ENCODE measurements around the gene CD300LG. TPM values are rescaled to one million over a fixed set of nuclear protein-coding genes. Genes with fewer than 3 reads are reported as not detected.
A peak's percentile ranks its signal among the peaks of the same experiment; 100 is the strongest.
"Not testable (repeated sequence)": the region's sequence is repeated elsewhere in the genome, so short reads cannot be mapped to it uniquely, and the experiment has no call there.

Gene CD300LG
- total RNA-seq, 1 donor from 2014 or later, result 22.8 TPM

DNA sequence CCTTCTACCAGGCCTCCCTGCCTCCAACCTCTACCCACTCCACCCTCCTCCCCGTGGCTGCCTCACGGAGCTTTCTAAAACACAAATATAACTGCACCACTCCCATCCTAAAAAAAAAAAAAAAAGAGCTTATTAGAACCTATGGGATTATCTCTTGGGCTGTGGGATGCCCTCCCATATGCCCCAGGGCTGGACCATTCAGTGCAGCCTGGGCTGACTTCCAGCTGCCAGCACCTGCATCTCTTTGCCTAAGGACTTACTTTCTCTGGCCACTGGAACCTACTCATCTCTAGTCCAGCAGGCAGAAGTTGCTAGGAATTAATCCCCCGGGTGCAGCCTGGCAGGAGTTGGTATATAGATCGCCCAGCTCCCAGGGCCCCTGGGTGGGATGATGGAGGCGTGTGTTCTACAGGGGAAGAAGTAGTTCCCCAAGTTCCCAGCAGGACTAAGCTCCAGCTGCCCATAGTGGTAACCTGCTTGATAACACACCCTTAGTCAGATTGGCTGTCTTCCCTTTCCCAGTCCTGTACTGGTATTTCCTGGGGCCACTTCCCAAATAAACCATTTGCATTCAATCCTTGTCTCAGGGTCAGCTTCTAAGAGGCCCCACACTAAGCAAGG is 24.3 kb upstream of the CD300LG start:
- intact Hi-C loops (cut with DNase I), result no loop called here
- ATAC-seq (no peak), DNase-seq (ENCODE audit: low spot score) (no peak)

DNA sequence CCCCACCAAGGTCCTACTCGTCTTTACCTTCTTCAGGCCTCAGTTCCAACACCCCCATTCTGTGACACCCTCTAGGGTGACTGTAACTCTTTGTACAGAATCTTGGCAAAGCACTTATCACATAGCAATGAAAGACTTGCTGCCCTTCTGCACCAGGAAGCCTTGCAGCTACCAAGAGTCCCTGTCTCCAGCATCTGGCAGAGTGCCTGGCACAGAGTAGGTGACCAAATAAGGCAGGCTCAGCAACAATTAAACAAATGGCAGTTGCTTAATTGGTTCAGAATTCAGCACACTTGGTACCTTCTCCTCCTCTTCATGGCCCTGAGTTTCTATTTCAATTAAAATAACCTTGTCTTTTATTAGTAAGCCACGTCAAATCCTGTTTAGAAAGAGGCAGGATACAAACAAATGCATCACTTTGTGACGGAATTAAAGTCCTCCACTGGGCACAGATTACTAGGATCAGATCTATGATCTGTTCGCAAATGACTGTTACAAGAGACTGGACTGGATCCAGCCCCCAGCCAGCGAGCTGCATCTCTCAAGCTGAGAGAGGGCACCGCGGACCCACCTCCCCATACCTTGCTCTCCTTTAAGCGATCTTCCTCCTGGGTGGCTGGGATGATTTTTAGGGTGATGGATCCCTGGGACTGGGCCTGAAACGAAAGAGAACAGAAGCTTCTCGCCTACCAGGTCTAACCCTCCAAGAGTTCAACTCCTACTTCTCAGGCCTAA is 23.5 kb upstream of the CD300LG start:
- intact Hi-C loops (cut with DNase I), result no loop called here
- no peak for ATAC-seq

DNA sequence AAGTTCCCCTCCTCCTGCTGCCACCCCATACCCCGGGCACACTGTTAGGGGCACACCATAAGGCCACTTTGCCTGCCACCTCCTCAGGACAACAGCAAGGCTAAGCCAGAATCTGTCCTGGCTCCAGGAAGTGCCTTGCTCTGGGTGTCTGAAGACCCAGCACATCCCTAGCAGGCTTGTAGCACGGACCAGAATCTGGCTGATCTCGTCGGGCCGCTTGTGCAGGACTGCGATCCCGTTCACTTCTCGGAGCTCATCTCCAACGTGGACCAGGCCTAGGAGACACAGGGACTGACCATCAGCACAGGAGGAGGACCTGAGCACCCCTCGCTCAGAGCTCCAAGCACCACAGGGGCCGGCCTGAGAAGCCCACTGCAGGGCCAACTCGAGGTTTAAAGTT is 21.4 kb upstream of the CD300LG start:
- intact Hi-C loops (cut with DNase I), result no loop called here
- DNase-seq (ENCODE audit: low spot score), result no peak
- ATAC-seq, result no peak

More for the DNA sequence above, 23.5 kb upstream of the CD300LG start:
- no peak for DNase-seq (ENCODE audit: low spot score)

DNA sequence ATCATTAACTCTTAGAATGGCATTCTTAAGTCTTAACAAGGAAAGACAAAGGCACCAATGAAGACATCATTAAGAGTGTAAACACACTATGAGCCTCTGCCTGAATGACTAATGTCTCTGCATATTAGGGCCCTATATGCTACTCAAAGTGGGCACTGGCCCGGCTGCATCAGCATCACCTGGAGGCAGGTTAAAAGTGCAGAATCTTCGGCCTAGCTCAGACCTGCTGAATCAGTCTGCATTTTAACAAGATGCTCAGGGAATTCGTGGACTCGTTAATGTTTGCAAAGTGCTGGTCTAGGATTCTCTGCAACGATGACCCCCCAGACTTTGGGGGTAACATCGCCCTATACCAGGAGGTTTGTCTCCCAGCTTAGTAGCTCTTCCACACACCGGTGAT is 20.8 kb upstream of the CD300LG start:
- DNase-seq (ENCODE audit: low spot score) (no peak), ATAC-seq (no peak)
- intact Hi-C loops (cut with DNase I), result no loop called here

DNA sequence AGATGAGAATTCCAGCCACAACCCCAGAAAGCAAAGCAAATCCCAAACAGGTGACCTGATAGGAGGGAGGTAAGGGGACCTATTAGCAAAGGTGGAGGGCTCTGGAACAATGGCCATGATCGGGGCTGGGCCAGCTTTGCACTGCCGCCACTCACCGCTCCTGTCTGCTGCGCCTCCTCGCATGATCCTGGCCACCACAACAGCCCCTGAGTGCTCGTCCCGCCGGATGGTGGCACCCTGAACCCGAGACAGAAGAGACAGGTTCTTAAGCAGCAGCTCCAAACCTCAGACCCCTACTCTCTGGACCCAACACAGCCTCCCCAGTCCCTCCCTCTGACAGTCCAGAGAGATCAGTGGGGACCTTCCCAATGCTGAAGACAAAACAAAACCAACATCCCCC is 19.4 kb upstream of the CD300LG start:
- intact Hi-C loops (cut with DNase I), result no loop called here
- no peak for DNase-seq (ENCODE audit: low spot score)
- ATAC-seq, result no peak

DNA sequence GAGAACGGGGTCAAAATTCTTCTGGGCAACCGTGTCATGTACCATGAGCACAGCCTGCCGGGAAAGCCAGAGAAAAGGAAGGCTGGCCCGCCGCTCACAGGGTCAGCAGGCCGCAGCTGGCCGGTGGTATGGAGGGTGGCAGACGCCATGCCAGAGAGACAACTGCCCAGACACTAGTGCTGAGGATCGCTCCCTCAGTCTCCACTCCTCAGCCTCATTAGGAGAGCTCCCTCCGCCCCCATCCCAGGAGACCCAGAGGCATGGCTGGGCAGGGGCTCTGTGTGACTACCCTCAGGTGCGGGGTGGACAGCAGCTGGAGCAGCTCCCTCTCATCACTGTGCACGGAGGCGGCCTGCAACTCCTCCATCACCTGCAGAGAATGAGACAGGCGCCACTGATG is 17.2 kb upstream of the CD300LG start:
- ATAC-seq (no peak), DNase-seq (ENCODE audit: low spot score) (no peak)
- intact Hi-C loops (cut with DNase I), result no loop called here

DNA sequence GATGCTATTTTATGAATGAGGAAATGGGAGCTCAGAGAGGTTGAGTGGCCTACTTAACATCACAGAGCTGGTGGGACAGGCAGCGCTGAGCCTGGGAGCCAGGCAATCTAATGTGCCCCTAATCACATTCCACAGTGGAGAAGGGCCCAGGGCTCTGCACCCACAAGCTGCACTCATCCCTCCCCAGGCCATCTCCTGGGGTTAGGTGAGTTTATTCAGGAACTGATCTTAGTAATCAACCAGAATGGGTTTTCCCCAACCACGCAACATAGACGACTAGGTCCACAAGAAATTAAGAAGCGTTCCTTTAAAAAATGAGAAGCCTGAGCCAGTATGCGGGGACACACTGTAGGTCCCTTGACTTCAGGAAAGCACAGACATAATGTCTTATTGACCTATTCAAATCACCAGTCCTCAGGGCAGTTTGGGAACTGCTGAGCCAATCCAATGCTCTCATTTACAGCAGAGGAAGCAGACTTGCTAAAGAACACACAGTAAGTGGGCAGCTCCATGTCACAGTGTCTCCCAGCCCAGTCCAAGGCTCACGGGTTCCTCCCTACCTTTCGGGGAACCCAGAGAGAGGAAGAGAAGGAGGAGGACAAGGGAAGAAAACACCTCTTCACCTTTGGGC is 16.4 kb upstream of the CD300LG start:
- intact Hi-C loops (cut with DNase I), result no loop called here
- DNase-seq (ENCODE audit: low spot score) (no peak), ATAC-seq (no peak)

DNA sequence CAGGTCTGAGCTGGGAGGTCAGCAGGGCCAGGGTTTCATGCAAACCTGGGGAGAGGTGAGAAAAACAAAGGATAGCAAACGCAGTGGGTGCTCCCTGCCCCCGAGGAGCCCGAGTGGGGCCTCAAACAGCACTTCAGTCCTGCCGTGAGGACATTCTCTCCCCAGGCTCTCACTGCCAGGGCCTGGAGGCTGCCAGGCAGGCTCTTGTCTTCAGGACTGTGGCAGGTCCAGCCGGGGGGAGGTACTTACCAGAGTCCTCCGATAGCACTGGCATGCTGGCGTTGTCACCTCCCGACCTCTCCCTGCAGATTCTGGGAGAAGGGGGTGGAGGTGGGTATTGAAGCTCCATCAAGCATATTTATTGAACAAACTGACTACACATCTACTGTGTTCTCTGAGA is 15.3 kb upstream of the CD300LG start:
- DNase-seq (ENCODE audit: low spot score) (no peak), ATAC-seq (no peak)
- intact Hi-C loops (cut with DNase I), result no loop called here

DNA sequence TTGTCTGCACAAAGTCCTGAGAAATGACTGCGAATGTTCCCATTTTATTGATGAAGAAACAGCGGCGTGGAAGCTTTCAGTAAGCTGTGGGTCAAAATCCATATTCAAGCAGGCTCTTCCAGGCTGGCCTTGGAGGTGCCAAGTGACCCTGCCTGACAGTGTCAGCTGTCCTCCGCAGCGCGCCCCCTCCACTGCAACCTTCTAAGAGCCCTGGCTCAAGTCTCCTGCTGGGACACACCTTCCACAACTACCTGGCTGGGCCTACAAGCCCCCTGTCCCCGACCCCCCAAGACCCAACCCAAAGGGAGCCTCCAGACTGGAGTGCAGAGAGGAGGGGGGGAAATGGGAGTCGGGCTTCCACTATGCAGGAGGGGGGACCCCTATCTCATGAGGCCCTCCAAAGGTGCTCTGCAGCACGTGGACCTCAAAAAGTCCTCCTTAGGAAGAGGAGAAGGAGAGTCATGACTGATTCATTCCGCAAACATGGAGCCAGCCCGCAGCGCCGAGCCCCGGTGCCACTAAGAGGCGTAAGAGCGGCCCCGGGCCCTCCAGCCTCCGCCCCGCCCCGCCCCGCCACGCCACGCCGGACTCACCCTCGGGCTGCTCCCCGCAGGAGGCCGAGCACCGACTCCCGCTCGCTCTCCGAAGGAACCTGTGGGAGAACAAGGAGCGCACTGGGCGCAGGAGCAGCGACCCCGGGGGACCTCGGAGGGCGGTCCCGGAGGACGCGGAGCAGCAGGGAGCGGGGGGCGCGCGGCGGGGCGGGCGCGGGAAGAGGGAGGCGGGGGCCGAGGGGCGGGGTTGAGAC is 14.6 kb upstream of the CD300LG start:
- DNase-seq (ENCODE audit: low spot score) (peak; percentile 70), ATAC-seq (peak; percentile 43)
- intact Hi-C loops (cut with DNase I), result no loop called here

DNA sequence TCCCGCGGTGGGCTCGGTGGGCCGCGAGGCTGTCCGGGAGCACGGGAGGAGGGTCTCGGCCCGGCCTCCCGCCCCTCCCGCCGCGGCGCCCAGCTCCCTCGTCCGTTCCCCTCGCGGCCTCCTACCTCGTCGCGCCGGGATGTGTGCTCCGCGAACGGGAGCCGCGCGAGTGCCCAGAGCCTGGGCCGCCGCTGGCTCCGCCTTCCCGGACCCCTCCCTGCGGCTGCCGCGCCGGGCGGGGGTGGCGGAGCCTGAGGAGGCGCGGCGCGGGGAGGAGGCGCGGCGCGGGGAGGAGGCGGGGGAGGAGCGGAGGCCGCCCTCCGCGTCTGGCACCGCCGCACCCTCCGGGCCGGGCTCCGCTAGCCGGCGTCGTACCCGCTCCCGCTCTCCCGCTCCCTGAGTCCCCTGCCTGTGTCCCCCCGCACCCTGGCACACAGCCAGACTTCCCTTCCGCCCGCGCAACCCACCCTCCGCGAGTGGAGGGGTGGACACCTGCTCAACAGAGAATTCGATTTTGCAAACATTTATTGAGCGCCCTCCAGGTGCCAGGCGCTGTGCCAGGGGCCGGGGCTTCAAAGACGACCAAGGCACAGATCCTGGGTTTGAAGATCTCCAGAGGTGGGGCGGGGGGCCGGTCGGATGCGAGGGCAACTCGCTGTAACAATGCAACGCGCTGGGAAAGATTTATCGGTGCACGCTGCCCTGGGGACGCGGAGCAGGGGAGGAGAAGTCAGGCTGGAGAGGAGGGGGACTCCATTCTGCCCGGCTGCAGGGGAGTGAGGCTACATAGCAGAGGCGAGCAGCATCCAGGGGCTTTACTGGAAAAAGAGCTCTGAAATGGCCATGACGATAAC is 13.8 kb upstream of the CD300LG start, which contains the start of gene MPP3:
MPP3 (minus strand) TSS at position 171 of the 854 bp plus-strand sequence. CDS start 1,240 bp downstream, outside the sequence.
- peak; percentile 87 for ATAC-seq
- peak; percentile 77 for DNase-seq (ENCODE audit: low spot score)
- intact Hi-C loops (cut with DNase I), result no loop called here

DNA sequence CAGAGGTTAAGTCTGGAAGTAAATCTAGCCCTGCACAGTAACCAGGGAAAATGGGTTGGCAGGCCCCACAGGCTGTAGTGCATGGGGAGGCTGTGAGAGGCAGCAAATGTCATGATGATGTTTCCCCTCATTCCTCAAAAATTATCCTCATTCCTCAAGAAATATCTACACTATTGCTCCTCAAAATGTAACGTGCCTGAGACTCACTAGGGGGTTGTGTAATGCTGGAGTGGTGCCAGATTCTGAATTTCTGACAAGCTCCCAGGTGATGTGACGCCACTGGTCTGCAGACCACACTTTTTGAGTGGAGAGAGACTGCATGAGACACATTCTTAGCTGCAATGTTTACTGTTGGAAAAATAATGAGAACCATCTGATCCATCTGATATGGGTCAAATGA is 12.9 kb upstream of the CD300LG start:
- intact Hi-C loops (cut with DNase I), result no loop called here
- no peak for DNase-seq (ENCODE audit: low spot score)
- peak; percentile 65 for ATAC-seq

DNA sequence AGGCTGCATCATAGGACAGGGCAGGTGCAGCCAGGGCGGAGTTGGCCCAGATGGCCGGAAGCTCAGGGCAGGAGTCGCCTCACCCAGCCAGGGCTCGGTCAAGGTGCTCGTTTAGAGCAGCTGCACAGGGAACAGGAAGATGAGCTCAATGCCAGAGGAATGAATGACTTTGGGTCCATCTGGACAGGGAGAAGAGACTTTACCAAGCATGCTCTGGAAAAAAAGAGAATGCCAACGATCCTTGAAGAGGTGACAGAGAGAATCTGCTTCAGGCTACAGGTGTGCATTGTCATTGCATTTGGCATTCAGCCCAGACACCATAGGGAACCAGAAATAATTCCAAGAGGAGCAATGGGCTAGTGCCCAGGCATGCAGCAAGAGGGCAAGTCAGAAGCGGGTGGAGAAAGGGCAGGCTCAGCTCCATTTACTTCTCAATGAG is 7.3 kb upstream of the CD300LG start:
- ATAC-seq (no peak), DNase-seq (ENCODE audit: low spot score) (no peak)
- intact Hi-C loops (cut with DNase I), result no loop called here

DNA sequence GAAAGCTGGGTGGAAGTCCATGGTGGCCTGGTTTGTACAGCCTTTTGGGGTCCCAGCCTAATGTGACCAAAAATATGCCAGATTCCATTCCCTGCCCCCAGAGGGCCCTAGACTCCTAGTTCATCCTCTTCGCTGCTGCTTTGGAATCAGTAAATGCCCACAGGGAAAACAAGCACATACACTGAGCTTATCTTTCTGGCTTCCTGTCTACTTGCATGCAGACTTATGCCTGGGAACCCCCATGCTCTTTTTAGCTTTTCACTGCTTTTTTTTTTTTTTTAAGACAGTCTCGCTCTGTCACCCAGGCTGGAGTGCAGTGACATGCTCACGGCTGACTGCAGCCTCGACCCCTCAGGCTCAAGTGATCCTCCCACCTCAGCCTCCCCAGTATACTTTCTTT is 6.2 kb upstream of the CD300LG start:
- intact Hi-C loops (cut with DNase I), result no loop called here
- DNase-seq (ENCODE audit: low spot score) (no peak), ATAC-seq (peak; percentile 26)

DNA sequence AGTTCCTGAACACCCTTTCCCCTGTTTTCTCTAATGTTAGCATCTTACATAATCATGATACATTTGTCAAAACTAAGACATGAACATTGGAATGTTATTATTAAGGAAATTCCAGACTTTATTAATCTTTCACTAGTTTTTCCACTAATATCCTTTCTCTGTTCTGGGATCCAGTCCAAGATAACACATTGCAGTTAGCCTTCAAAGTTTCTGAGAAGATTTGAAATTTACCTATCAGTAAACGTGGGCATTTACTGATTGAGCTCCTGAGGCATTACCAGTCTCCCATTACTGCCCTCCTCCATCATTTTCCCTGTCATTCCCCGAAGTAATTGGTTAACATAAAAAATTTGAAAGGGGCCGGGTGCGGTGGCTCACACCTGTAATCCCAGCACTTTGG is 5.7 kb upstream of the CD300LG start:
- ATAC-seq, result no peak
- intact Hi-C loops (cut with DNase I), result no loop called here
- DNase-seq (ENCODE audit: low spot score), result no peak

DNA sequence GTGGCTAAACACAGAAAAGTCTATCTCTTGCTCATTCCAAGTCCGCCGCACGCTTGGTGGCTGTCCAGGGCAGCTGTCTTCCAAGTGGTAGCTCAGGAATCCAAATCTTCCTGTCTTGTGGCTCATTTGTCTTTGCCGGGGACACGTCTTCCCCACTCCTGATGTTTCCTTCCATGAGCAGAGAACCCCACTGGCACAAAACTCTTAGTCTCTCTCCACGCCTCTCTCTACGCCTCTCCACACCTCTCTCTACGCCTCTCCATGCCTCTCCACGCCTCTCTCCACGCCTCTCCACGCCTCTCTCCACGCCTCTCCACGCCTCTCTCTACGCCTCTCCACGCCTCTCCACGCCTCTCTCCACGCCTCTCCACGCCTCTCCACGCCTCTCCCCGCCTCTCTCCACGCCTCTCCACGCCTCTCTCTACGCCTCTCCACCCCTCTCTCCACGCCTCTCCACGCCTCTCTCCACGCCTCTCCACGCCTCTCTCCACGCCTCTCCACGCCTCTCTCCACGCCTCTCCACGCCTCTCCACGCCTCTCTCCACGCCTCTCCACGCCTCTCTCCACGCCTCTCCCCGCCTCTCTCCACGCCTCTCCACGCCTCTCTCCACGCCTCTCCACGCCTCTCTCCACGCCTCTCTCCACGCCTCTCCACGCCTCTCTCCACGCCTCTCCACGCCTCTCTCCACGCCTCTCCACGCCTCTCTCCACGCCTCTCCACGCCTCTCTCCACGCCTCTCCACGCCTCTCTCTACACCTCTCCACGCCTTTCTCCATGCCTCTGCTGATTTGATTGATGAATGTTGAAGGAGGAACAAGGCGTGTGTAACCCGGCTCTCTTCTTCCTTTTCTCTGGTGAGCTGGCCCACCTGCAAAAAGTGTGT is 4.6 kb upstream of the CD300LG start:
- ATAC-seq; intact Hi-C loops (cut with DNase I); DNase-seq (ENCODE audit: low spot score): not testable (repeated sequence)

DNA sequence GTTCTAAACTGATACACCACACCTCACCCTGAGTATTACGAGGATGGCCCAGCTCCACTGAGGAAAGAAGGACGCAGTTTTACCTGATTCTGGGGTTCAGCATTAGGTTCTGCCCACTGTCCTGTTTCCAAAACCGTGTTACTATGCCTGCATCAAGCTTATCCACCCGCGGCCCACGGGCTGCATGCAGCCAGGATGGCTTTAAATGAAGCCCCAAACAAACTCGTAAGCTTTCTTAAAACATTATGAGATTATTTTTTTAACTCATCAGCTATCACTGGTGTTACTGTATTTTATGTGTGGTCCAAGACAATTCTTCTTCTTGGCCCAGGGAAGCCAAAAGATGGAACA is 4.0 kb upstream of the CD300LG start:
- DNase-seq (ENCODE audit: low spot score), result peak; percentile 26
- intact Hi-C loops (cut with DNase I), result no loop called here
- ATAC-seq, result no peak

DNA sequence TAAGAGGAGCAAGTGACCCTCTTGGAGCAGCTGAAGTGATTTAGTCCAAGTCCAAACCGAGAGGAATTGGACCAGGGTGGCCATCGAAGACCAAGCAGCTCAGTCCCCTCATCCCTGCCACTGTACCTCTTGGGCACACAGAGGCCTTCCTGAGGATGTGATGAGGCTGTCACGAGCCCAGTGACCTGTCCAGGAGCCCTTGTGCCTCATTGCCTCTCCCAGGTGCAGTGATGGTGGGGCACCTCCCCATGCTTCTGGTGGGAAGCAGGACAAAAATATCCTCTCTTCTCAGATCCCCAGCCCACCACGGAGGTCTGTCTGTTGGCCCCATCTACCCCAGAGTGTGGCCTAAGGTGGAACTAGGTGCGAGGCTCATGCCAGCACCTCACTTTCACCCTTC is 2.7 kb upstream of the CD300LG start:
- no peak for DNase-seq (ENCODE audit: low spot score)
- ATAC-seq, result no peak
- intact Hi-C loops (cut with DNase I), result no loop called here

DNA sequence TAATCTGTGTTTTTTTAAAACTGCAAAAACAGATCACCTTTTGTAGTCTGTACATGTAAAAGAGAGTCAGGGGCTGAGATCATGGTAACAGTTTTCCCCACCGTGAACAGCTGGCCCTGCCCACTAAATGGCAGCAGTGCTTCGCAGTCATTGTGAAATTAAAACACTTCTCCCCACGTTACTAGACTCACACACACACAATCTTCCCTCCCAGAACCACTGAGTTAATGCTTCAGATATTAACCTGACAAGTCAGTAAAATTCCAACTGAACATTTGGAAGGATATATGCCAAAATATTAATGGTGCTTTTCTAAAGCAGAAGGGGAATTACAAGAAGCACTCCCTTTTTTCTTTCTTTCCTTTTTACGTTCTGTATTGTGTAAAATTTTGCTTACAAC is 1.2 kb upstream of the CD300LG start:
- DNase-seq (ENCODE audit: low spot score) (no peak), ATAC-seq (no peak)

More for the DNA sequence above, 1.2 kb upstream of the CD300LG start:
- intact Hi-C loops (cut with DNase I), result no loop called here
